ENCODE data around the gene TMEM38A.
"Not testable (repeated sequence)": the region's sequence is repeated elsewhere in the genome, so short reads cannot be mapped to it uniquely, and the experiment has no call there.

TMEM38A gene

GRCh38 chr19:16679811-16680210 is 18.9 kb downstream of the TMEM38A start:
- DNase-seq = no peak

- DNase-seq = no peak
Measured at GRCh38 chr19:16682539-16682938, 21.6 kb downstream of the TMEM38A start.

- no peak for DNase-seq
Measured at GRCh38 chr19:16684216-16684615, 23.3 kb downstream of the TMEM38A start.

GRCh38 chr19:16688084-16688483 is 27.1 kb downstream of the TMEM38A start:
- DNase-seq = no peak

GRCh38 chr19:16698914-16699313 is 38.0 kb downstream of the TMEM38A start:
- DNase-seq = no peak

GRCh38 chr19:16702123-16702522 is 41.2 kb downstream of the TMEM38A start:
- DNase-seq = no peak

GRCh38 chr19:16703677-16704076 is 42.7 kb downstream of the TMEM38A start:
- DNase-seq = no peak

- not testable (repeated sequence) for DNase-seq
Measured at GRCh38 chr19:16710870-16711269, 49.9 kb downstream of the TMEM38A start.

GRCh38 chr19:16712295-16712694 is 51.4 kb downstream of the TMEM38A start:
- DNase-seq = not testable (repeated sequence)

GRCh38 chr19:16714702-16715287 is 53.9 kb downstream of the TMEM38A start:
- DNase-seq = peak; percentile 53

GRCh38 chr19:16715611-16716010 is 54.7 kb downstream of the TMEM38A start:
- DNase-seq = no peak

GRCh38 chr19:16721051-16721450 is 60.1 kb downstream of the TMEM38A start:
- DNase-seq = no peak

GRCh38 chr19:16722591-16722990 is 61.7 kb downstream of the TMEM38A start:
- no peak for DNase-seq

GRCh38 chr19:16726916-16727315 is 66.0 kb downstream of the TMEM38A start:
- DNase-seq = peak; percentile 90

GRCh38 chr19:16735650-16736266 is 74.8 kb downstream of the TMEM38A start:
- not testable (repeated sequence) for DNase-seq

GRCh38 chr19:16736709-16737108 is 75.8 kb downstream of the TMEM38A start:
- no peak for DNase-seq

- peak; percentile 65 for DNase-seq
Measured at GRCh38 chr19:16737911-16738310, 77.0 kb downstream of the TMEM38A start.

GRCh38 chr19:16739546-16739945 is 78.6 kb downstream of the TMEM38A start:
- DNase-seq = no peak

All from DMS79 treated with DMSO at 0.1 percent for 48 hours (cell line).